H9 (cell line): ENCODE results near the gene ETV5. TPM values are rescaled to one million over a fixed set of nuclear protein-coding genes. Genes with fewer than 3 reads are reported as not detected.
A peak's percentile ranks its signal among the peaks of the same experiment; 100 is the strongest.

Source experiments
- DNase-seq: peaks from one replicate; pipeline ENCODE4 v3.0.0-alpha.2; 2017
- H2AFZ ChIP-seq: one replicate; pipeline ENCODE4 v1.6.1; 2013; ENCODE audit warnings: mild to moderate bottlenecking, low read length, control low read depth, moderate library complexity
- H2AK5ac ChIP-seq: 2 replicates; pipeline ENCODE4 v1.6.1; 2013; ENCODE audit warnings: low read length, control low read depth, mixed read lengths; ENCODE audit not compliant: insufficient read length
- H2BK120ac ChIP-seq: one replicate; pipeline ENCODE4 v1.6.1; 2013; ENCODE audit warnings: low read depth, mild to moderate bottlenecking, low read length, control low read depth, inconsistent platforms; ENCODE audit not compliant: poor library complexity, severe bottlenecking
- H2BK12ac ChIP-seq: 2 replicates; pipeline ENCODE4 v1.6.1; 2013; ENCODE audit warnings: low read length, control low read depth, mixed read lengths, low read depth; ENCODE audit not compliant: insufficient read length
- H2BK15ac ChIP-seq: 2 replicates; pipeline ENCODE4 v1.6.1; 2013; ENCODE audit warnings: low read depth, low read length, control low read depth
- H2BK20ac ChIP-seq: one replicate; pipeline ENCODE4 v1.6.1; 2013; ENCODE audit warnings: low read depth, mild to moderate bottlenecking, low read length, control low read depth, inconsistent platforms; ENCODE audit not compliant: poor library complexity, severe bottlenecking
- H2BK5ac ChIP-seq: 2 replicates; pipeline ENCODE4 v1.6.1; 2013; ENCODE audit warnings: low read length, control low read depth, mixed read lengths; ENCODE audit not compliant: insufficient read length
- H3K14ac ChIP-seq: 2 replicates; pipeline ENCODE4 v1.6.1; 2013; ENCODE audit warnings: low read length, control low read depth; ENCODE audit not compliant: insufficient read depth
- H3K18ac ChIP-seq: 2 replicates; pipeline ENCODE4 v1.6.1; 2013; ENCODE audit warnings: low read depth, mild to moderate bottlenecking, mixed read lengths, low read length, control low read depth; ENCODE audit not compliant: insufficient read length
- H3K23ac ChIP-seq: 2 replicates; pipeline ENCODE4 v1.6.1; 2013; ENCODE audit warnings: low read length, control low read depth, mixed read lengths, low read depth; ENCODE audit not compliant: insufficient read length
- H3K23me2 ChIP-seq: 2 replicates; pipeline ENCODE4 v1.6.1; 2013; ENCODE audit warnings: low read depth, mild to moderate bottlenecking, mixed read lengths, low read length, control low read depth; ENCODE audit not compliant: insufficient read length, poor library complexity, severe bottlenecking
- H3K27ac ChIP-seq: 2 replicates; pipeline ENCODE4 v1.5.1; 2013; ENCODE audit warnings: low read length, control low read depth, mixed read lengths, low read depth; ENCODE audit not compliant: insufficient read length
- H3K27me3 ChIP-seq: 2 replicates; pipeline ENCODE4 v1.6.1; 2013; ENCODE audit warnings: low read length, control low read depth, inconsistent platforms; ENCODE audit not compliant: insufficient read depth
- H3K4ac ChIP-seq: 2 replicates; pipeline ENCODE4 v1.6.1; 2013; ENCODE audit warnings: low read depth, mild to moderate bottlenecking, control low read depth, inconsistent platforms, low read length, moderate library complexity
- H3K4me1 ChIP-seq: 2 replicates; pipeline ENCODE4 v1.6.1; 2013; ENCODE audit warnings: low read length, control low read depth, inconsistent platforms; ENCODE audit not compliant: insufficient read depth
- H3K4me2 ChIP-seq: 2 replicates; pipeline ENCODE4 v1.6.1; 2013; ENCODE audit warnings: low read length, control low read depth, mixed read lengths; ENCODE audit not compliant: insufficient read length, insufficient read depth
- H3K56ac ChIP-seq: 2 replicates; pipeline ENCODE4 v1.6.1; 2013; ENCODE audit warnings: low read depth, mild to moderate bottlenecking, mixed read lengths, low read length, control low read depth; ENCODE audit not compliant: insufficient read length
- H3K79me1 ChIP-seq: 2 replicates; pipeline ENCODE4 v1.6.1; 2013; ENCODE audit warnings: low read depth, mild to moderate bottlenecking, moderate library complexity, low read length, control low read depth, inconsistent platforms; ENCODE audit not compliant: insufficient read depth, poor library complexity, severe bottlenecking
- H3K79me2 ChIP-seq: 2 replicates; pipeline ENCODE4 v1.6.1; 2013; ENCODE audit warnings: low read length, control low read depth, inconsistent platforms; ENCODE audit not compliant: insufficient read depth
- H3K9ac ChIP-seq: 2 replicates; pipeline ENCODE4 v1.6.1; 2013; ENCODE audit warnings: low read length, control low read depth, mixed read lengths; ENCODE audit not compliant: insufficient read length; ENCODE audit errors: extremely low read depth
- H3K9me3 ChIP-seq: one replicate; pipeline ENCODE4 v1.6.1; 2013; ENCODE audit warnings: low read depth, low read length, inconsistent platforms; ENCODE audit not compliant: control insufficient read depth
- H3T11ph ChIP-seq: one replicate; pipeline ENCODE4 v1.6.1; 2013; ENCODE audit warnings: mild to moderate bottlenecking, low read length, control low read depth, inconsistent platforms
- H4K20me1 ChIP-seq: one replicate; pipeline ENCODE4 v1.6.1; 2013; ENCODE audit not compliant: control insufficient read depth, insufficient read length, insufficient read depth
- H4K5ac ChIP-seq: 2 replicates; pipeline ENCODE4 v1.6.1; 2013; ENCODE audit warnings: low read depth, mild to moderate bottlenecking, mixed read lengths, low read length, control low read depth; ENCODE audit not compliant: insufficient read length
- H4K8ac ChIP-seq: replicated peaks from 2 replicates; pipeline ENCODE4 v1.6.1; 2013; ENCODE audit warnings: low read length, control low read depth, mixed read lengths, low read depth; ENCODE audit not compliant: insufficient read length
- H4K91ac ChIP-seq: 2 replicates; pipeline ENCODE4 v1.6.1; 2013; ENCODE audit warnings: low read depth, mild to moderate bottlenecking, moderate library complexity, mixed read lengths, low read length, control low read depth; ENCODE audit not compliant: insufficient read length
- H3K27ac Mint-ChIP-seq, 3 experiments: 2 replicates in 2 of 3; 3 replicates in 1 of 3; pipeline ENCODE4 v1.8.0; 2020 to 2021; ENCODE audit warnings: mixed read lengths in 3 of 3, mild to moderate bottlenecking in 1 of 3, moderate library complexity in 1 of 3
- H3K27me3 Mint-ChIP-seq: 2 replicates; pipeline ENCODE4 v1.8.0; 2021; ENCODE audit warnings: low read depth, mild to moderate bottlenecking, moderate library complexity, mixed read lengths
- H3K36me3 Mint-ChIP-seq, 3 experiments: 2 replicates in 2 of 3; 3 replicates in 1 of 3; pipeline ENCODE4 v1.8.0; 2020 to 2021; ENCODE audit warnings: low read depth in 3 of 3, mixed read lengths in 3 of 3; ENCODE audit not compliant: insufficient read depth in 1 of 3
- H3K4me1 Mint-ChIP-seq, 2 experiments: 2 replicates each; pipeline ENCODE4 v1.8.0; 2020; ENCODE audit warnings: mixed read lengths in 2 of 2
- H3K4me3 Mint-ChIP-seq, 2 experiments: 2 replicates in 1 of 2; 3 replicates in 1 of 2; pipeline ENCODE4 v1.8.0; 2020 to 2021; ENCODE audit warnings: mild to moderate bottlenecking in 2 of 2, mixed read lengths in 2 of 2, moderate library complexity in 1 of 2
- H3K9me3 Mint-ChIP-seq, 2 experiments: 2 replicates in 1 of 2; 3 replicates in 1 of 2; pipeline ENCODE4 v1.8.0; 2020; ENCODE audit warnings: mild to moderate bottlenecking in 2 of 2, mixed read lengths in 2 of 2, moderate library complexity in 1 of 2
- WGBS: extraction: QIAGEN DNeasy Blood & Tissue Kit; methylation state at CpG from one replicate; pipeline ENCODE4 v1.1.7; 2013; ENCODE audit warnings: missing lambda C conversion rate, low lambda C conversion rate, mixed read lengths; ENCODE audit not compliant: insufficient read length; ENCODE audit errors: extremely low coverage; 5-methylcytosine and 5-hydroxymethylcytosine counted together
- total RNA-seq: library from RNA; stranded (reverse); gene quantifications from 2 replicates; pipeline ENCODE4 v1.2.1, GENCODE V29; 2021
- TF ChIP-seq, protein P1 (sequence below): fragments of 200-600 bp; sonication (generic); conservative IDR thresholded peaks from 3 replicates; pipeline ENCODE4 v1.8.0; 2021; ENCODE audit warnings: antibody characterized with exemption, mild to moderate bottlenecking

The ETV5 gene
- total RNA-seq, 1 experiment from 2014 or later: 7.7 TPM

DNA sequence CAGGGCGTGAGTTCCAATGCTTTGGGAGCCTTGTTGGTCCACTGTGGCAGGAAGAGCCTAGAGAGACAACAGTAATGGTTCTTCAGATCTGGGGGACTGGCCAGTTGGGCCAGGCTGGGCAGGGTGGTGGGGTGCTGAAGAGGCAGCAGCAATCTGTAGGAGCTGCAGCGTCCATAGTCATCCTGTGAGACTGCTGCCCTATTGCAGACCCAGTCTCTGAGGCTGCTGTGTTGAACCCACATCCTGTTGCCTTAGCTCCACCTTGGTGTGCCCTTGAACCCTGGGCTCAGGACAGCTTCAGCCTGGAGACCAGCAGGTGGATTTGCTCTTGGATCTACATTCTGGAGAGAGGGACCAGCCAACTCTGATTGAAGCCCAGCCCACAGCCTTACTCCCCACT lies 23.6 kb upstream of the ETV5 start:
- Mint-ChIP-seq H3K27me3 (peaks cover 85% of the 10 kb centered on the region), H3K27ac (no peak overlapping the region), H3K9me3 (no peaks in the 10 kb centered on the region), H3K4me3 (no peak overlapping the region), H3K4me1 (peaks cover 20 to 25% of the 10 kb centered on the region in 2 experiments), H3K36me3 (no peaks in the 10 kb centered on the region; a peak in 1 of 7 replicates)
- Histone ChIP-seq H2AFZ (no peak overlapping the region), H3K4me1 (peaks cover 3% of the 10 kb centered on the region; the same call in 1 of the 2 replicates), H2AK5ac (no peak overlapping the region), H3K79me2 (no peaks in the 10 kb centered on the region), H3K27ac (no peak overlapping the region), H2BK20ac (no peak overlapping the region), H3K4ac (no peak overlapping the region), H4K20me1 (no peaks in the 10 kb centered on the region), H2BK12ac (no peak overlapping the region), H4K91ac (no peak overlapping the region), H2BK15ac (no peak overlapping the region), H2BK120ac (no peak overlapping the region), H3K9me3 (no peaks in the 10 kb centered on the region), H3K79me1 (no peaks in the 10 kb centered on the region), H3K18ac (no peak overlapping the region), H3K23me2 (no peaks in the 10 kb centered on the region), H3T11ph (no peak overlapping the region), H3K14ac (peak overlapping the region; percentile 50; the same call in 1 of the 2 replicates), H3K4me2 (no peak overlapping the region), H2BK5ac (no peak overlapping the region), H4K5ac (no peak overlapping the region), H3K56ac (no peak overlapping the region), H3K9ac (no peak overlapping the region), H4K8ac (no peak overlapping the region), H3K23ac (no peak overlapping the region), H3K27me3 (peaks cover 4% of the 10 kb centered on the region)
- no peak for DNase-seq
- no CpG with 5 or more reads among the region's 2 CpGs for WGBS
- TF ChIP-seq, protein P1, sequence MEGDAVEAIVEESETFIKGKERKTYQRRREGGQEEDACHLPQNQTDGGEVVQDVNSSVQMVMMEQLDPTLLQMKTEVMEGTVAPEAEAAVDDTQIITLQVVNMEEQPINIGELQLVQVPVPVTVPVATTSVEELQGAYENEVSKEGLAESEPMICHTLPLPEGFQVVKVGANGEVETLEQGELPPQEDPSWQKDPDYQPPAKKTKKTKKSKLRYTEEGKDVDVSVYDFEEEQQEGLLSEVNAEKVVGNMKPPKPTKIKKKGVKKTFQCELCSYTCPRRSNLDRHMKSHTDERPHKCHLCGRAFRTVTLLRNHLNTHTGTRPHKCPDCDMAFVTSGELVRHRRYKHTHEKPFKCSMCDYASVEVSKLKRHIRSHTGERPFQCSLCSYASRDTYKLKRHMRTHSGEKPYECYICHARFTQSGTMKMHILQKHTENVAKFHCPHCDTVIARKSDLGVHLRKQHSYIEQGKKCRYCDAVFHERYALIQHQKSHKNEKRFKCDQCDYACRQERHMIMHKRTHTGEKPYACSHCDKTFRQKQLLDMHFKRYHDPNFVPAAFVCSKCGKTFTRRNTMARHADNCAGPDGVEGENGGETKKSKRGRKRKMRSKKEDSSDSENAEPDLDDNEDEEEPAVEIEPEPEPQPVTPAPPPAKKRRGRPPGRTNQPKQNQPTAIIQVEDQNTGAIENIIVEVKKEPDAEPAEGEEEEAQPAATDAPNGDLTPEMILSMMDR: no peak
